Measurements from ENCODE around the gene EML2. TPM values are rescaled to one million over a fixed set of nuclear protein-coding genes. Genes with fewer than 3 reads are reported as not detected.

EML2 gene
- total RNA-seq, 1 donor from 2014 or later = 144 TPM

DNA sequence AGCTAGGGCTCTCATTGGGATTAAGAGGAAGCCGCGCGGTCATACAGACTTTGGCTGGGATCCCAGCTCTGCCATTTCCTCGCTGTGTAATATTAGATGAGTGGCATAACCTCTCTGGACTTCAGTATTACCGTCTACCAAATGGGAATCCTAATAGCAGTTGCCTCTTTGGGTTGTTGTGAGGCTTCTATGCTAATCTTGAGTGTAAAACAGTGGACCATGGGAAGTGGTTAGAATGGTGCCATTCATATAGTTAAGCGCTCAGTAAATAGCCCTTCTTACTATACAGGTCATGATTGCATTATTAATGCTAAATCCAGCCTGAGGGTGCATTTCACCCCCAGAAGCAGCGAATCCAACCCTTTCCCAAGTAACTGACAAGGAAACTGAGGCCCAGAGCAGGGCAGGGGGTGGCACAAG lies 54.0 kb downstream of the EML2 start:
- H3K36me3 ChIP-seq (ENCODE audit: control insufficient read depth, insufficient read depth, low read length) = no peaks in the 10 kb centered on the region
- no peak for DNase-seq (ENCODE audit: low read depth)
- FAIRE-seq = no peak
- no peaks in the 10 kb centered on the region for H3K27me3 ChIP-seq (ENCODE audit: control insufficient read depth, insufficient read depth, low read length)
- peak overlapping the region; percentile 81 for H3K4me3 ChIP-seq (ENCODE audit: low read depth, low read length)
- TF ChIP-seq, protein P1, sequence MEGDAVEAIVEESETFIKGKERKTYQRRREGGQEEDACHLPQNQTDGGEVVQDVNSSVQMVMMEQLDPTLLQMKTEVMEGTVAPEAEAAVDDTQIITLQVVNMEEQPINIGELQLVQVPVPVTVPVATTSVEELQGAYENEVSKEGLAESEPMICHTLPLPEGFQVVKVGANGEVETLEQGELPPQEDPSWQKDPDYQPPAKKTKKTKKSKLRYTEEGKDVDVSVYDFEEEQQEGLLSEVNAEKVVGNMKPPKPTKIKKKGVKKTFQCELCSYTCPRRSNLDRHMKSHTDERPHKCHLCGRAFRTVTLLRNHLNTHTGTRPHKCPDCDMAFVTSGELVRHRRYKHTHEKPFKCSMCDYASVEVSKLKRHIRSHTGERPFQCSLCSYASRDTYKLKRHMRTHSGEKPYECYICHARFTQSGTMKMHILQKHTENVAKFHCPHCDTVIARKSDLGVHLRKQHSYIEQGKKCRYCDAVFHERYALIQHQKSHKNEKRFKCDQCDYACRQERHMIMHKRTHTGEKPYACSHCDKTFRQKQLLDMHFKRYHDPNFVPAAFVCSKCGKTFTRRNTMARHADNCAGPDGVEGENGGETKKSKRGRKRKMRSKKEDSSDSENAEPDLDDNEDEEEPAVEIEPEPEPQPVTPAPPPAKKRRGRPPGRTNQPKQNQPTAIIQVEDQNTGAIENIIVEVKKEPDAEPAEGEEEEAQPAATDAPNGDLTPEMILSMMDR (IDR thresholded peaks at IDR 0.05; ENCODE audit: insufficient read depth, low read length, severe bottlenecking) = no peak

DNA sequence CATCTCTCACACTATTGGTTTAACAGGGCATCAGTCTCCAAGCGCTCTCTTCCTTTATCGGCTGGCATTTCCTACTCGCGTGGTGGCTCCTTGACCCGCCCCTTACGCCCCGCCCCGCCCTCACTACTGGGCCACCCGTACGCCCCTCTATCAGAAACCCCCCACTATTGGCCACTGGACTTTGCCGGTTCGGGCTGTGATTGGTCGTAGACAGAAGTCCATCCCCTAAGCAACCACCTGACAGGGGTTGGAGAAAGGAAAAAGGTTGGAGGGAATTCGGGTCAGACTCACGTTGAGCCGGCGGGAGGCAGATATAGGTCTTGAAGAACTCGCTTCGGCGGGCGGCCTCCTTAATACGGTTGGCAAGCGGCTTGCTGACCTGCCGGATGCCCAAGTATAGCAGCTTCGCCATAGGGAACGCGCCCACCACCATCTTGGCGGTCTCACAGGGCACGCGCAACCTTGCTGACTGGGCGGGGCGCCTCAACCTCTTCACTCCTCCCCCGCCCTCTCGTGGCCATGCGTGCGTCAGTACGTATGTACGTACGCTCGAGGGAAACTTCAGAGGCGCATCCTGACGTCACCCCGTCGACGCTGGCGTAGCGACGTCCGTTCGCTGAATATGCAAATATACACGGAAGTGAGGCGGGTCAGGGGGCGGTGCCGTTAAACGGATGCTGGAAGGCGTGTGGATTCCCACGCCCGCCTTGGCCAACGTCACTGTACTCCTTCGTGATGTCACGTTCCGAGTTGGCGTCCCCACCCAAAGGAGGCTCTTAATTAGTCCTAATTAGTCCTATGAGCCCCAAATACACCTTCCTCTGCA lies 54.7 kb downstream of the EML2 start, which contains the start of gene OPA3:
OPA3 (minus strand) TSS at position 471 of the 826 bp plus-strand sequence; CDS start at position 433, 38 bp downstream.
- H3K27me3 ChIP-seq (ENCODE audit: control insufficient read depth, insufficient read depth, low read length) = no peaks in the 10 kb centered on the region
- no peaks in the 10 kb centered on the region for H3K36me3 ChIP-seq (ENCODE audit: control insufficient read depth, insufficient read depth, low read length)
- peak; percentile 99 for FAIRE-seq
- TF ChIP-seq, protein P1 (IDR thresholded peaks at IDR 0.05; ENCODE audit: insufficient read depth, low read length, severe bottlenecking) = no peak
- DNase-seq (ENCODE audit: low read depth) = peak; percentile 99
- H3K4me3 ChIP-seq (ENCODE audit: low read depth, low read length) = peak within 1 kb of the TSS; percentile 81

DNA sequence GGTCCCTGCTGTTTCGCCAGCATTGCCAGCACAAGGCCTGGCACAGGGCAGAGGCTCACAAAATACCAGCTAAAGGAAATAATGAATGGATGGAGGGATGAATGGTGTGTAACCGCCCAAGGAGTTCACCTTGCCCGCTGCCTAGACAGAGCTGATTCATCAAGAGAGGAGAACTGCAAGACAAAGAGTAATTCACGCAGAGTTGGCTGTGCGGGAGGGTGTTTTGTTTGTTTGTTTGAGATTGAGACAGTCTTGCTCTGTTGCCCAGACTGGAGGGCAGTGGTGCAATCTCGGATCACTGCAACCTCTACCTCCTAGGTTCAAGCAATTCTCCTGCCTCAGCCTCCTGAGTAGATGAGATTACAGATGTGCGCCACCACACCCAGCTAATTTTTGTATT lies 57.6 kb downstream of the EML2 start:
- Histone ChIP-seq H3K27me3 (ENCODE audit: control insufficient read depth, insufficient read depth, low read length) (no peaks in the 10 kb centered on the region), H3K36me3 (ENCODE audit: control insufficient read depth, insufficient read depth, low read length) (no peaks in the 10 kb centered on the region), H3K4me3 (ENCODE audit: low read depth, low read length) (no peak overlapping the region)
- TF ChIP-seq, protein P1 (IDR thresholded peaks at IDR 0.05; ENCODE audit: insufficient read depth, low read length, severe bottlenecking) = no peak
- DNase-seq (ENCODE audit: low read depth) (no peak), FAIRE-seq (no peak)

DNA sequence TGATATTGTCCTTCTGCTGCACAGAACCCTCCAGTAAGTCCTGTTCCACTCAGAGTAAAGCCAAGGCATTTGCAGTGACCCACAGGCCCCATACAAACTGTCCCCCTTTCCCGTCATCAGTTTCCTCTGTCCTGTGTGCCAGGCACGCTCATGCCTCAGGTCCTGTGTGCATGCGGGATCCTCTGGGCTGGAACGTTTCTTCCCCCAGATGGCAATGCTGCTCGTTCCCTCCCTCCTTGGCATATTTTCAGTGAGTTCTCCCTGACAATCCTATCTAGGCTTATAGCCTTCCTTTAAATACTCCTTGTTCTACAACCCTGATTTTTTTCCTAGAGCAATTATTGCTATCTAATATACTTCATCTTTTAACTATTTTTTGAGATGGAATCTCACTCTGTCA lies 60.3 kb downstream of the EML2 start:
- FAIRE-seq = no peak
- no peaks in the 10 kb centered on the region for H3K27me3 ChIP-seq (ENCODE audit: control insufficient read depth, insufficient read depth, low read length)
- TF ChIP-seq, protein P1 (IDR thresholded peaks at IDR 0.05; ENCODE audit: insufficient read depth, low read length, severe bottlenecking) = no peak
- DNase-seq (ENCODE audit: low read depth) = no peak
- H3K36me3 ChIP-seq (ENCODE audit: control insufficient read depth, insufficient read depth, low read length) = no peaks in the 10 kb centered on the region
- H3K4me3 ChIP-seq (ENCODE audit: low read depth, low read length) = no peak overlapping the region

DNA sequence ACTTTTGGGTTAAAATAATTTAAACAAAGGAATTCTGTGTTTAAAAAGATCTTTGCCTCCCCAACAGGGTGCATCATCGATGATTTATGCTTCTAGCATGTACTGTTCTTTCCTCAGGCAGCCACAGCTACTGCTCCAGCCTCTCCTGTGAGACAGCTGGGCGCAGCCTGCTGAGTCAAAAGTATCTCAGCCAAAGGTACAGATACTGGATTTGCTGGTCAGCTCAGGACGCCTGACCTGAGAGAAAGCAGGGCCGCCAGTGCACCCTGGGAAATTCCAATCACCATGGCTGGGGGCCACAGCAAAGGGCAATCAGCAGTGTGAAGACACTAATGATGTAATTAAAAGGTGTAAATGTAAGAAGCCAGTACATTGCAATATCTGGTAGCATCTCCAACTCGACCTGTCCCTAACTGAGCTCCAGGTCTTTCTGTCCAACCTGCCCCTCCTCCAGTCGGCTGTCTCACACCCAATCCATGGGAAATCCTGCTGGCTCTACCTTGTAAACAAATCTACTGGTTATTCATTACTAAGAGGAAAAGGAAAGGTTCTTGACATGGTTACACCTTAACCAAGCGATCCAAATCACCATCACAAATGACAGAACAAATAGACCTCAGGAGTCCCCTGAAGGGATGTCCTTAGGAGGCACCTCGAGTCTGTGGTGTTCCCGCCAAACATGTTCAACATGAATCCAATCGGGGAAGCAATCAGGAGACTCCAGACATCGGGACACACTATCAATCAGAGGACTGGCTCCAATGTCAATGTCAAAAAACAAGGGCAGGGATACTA lies 61.9 kb downstream of the EML2 start:
- TF ChIP-seq, protein P1 (IDR thresholded peaks at IDR 0.05; ENCODE audit: insufficient read depth, low read length, severe bottlenecking) = no peak
- Histone ChIP-seq H3K27me3 (ENCODE audit: control insufficient read depth, insufficient read depth, low read length) (no peaks in the 10 kb centered on the region), H3K36me3 (ENCODE audit: control insufficient read depth, insufficient read depth, low read length) (no peaks in the 10 kb centered on the region), H3K4me3 (ENCODE audit: low read depth, low read length) (no peak overlapping the region)
- DNase-seq (ENCODE audit: low read depth) = peak; percentile 94
- FAIRE-seq = peak; percentile 58
